ENCODE results near the gene DENND4A. TPM values are rescaled to one million over a fixed set of nuclear protein-coding genes. Genes with fewer than 3 reads are reported as not detected.

DENND4A gene
- total RNA-seq, 1 donor from 2014 or later, result 24.1 TPM

DNA sequence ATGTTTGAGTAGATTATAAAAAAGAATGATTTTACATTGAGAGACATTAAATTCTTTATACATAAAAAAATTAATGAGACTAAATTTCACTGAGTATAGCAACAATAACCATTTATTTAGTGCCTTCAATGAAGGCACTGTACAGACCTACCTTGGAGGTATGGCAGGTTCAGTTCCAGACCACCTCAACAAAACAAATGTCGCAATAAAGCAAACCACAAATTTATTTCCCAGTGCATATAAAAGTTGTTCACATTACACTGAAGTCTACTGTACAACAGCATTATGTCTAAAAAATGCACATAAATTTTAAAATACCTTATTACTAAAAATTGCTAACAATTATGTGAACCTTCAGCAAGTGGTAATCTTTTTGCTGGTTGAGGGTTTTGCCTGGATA, 111.5 kb downstream of the DENND4A start:
- no peak for DNase-seq (ENCODE audit: low spot score)

DNA sequence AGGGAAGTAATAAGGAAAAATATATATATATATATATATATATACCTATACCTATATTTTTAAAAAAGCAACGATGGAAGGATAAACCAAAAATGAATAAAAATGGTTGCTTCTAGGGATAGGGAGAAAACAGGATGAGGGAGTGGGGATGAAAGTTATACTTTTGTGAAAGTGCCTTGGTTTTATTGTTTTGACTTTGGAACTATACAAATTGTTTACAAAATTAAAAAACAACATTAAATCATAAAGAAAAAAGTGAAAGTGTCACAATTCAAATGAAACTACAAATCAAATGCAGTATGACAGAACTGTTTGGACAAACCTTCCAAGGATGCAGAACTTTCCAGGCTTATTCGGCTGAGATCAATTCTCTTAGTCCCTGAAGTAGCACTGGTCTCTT, 116.0 kb downstream of the DENND4A start:
- DNase-seq (ENCODE audit: low spot score), result no peak

DNA sequence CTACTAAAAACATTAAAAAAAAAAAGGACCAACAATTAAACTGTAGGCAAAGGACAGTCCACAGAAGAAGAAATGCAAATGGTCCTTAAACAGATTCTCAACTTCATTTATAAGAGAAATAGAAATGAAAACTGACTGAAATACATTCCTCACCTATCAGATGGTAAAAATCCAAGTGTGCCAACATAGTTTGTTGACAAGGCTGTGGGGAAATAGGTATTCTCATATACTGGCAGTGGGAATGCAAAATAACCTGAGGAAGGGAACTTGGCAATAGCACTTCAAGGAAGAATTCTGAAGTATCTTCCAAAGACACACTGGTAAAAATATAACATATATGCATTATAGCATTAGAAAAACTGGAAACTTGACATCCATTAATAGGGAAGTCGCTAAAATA, 116.5 kb downstream of the DENND4A start:
- DNase-seq (ENCODE audit: low spot score), result no peak

DNA sequence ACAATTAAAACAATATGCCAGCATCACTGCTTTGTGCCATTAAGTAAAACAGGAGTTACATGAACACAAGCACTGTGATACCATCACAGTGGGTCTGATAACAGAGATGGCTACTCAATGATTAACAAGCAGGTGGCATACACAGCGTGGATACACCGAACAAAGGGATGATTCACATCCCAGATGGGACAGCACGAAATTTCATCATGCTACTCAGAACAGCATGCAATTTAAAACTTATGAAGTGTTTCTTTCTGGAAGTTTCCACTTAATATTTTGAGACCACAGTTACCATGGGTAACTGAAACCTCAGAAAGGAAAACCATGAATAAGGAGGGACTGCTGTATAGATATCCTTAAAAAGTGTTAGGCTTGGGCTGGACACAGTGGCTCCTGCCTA, 125.8 kb downstream of the DENND4A start:
- no peak for DNase-seq (ENCODE audit: low spot score)

DNA sequence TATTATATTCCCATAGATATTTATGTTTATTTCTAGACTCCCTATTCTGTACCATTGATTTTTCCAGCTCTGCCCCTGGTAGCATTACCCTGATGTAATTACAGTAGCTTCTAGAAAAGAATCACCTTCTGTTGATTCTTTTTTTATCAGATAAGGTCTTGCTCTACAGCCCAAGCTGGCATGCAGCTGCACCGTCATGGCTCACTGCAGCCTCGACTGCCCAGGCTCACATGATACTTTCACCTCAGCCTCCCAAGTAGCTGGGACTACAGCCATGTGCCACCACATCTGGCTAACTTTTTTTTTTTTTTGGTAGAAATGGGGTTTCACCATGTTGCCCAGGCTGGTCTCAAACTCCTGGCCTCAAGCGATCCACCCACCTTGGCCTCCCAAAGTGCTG, 128.6 kb downstream of the DENND4A start:
- no peak for DNase-seq (ENCODE audit: low spot score)

DNA sequence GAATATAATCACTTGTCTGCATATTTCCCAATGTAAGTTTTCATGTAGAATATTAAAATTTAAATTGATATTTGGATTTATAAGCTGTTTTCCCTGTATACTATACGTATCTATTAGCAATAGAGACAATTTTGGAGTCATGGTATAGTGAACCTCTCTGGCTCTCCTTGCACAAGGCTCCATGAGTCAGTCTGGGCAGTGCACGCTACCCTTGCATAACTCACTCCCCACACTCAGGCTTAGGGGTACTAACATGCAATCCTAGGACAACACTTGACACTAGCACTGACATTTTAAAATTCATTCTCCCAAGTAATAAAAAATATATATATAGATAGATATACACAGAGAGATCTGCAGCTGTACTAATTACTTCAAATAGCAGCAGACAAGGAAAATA, 131.2 kb downstream of the DENND4A start:
- no peak for DNase-seq (ENCODE audit: low spot score)

DNA sequence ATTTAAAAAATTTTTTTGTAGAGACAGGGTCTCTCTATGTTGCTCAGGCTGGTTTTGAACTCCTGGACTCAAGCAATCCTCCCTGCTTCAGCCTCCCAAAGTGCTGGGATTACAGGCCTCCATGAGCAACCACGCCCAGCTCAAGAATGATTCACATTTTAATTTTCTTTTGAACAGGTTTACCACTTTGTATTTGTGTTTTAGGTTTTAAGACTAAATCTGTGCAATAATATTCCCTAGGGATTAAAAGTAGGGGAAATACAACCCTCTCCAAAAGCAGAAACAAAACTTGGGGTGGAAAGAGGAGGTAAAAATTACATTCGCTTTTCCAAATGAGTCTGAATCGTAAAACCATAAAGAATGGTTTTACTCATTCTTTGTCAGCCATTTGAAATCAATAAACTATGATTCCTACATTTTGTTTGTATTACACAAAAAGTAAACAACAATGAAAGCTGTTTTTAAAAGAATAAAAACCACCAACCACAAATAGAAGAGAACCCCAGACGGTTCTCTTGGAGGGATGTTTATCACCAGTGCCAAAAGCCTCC, 132.5 kb downstream of the DENND4A start:
- DNase-seq (ENCODE audit: low spot score), result no peak

DNA sequence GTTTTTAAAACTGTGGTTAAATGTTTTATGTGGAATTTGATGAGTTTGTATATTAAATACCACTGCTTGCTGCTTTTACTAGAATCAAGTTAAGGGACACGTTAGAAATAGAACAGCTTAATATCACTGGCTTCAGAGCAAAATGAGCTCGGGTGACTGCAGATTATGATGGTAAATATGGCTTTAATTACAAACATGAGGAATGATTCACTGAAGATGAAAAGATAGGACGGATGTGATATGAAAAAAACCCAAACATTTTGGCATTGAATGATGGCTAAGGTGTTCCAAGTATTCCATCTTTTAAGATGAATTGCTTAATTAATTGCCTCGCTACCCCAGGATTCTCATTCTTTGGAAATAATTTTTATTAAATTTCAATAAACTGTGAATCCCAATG, 136.6 kb downstream of the DENND4A start:
- DNase-seq (ENCODE audit: low spot score), result no peak

DNA sequence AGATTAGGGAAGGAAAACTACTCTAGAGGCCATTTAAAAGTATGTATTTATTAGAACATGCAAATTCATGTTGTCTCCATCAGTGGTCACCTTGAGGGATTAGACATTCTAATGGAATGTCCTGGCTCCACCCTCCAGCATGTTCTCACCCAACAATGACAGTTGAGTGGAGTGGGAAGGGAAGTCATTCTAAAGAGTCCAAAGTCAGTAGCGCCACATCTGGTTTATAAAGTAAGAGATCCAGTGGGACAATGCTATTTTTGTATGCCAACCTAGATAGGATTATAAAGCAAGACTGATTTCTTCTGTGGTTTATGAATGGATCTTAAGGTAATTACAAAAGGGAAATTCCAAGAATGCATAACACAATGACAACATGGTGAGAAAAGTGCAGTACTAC, 137.1 kb downstream of the DENND4A start:
- no peak for DNase-seq (ENCODE audit: low spot score)

DNA sequence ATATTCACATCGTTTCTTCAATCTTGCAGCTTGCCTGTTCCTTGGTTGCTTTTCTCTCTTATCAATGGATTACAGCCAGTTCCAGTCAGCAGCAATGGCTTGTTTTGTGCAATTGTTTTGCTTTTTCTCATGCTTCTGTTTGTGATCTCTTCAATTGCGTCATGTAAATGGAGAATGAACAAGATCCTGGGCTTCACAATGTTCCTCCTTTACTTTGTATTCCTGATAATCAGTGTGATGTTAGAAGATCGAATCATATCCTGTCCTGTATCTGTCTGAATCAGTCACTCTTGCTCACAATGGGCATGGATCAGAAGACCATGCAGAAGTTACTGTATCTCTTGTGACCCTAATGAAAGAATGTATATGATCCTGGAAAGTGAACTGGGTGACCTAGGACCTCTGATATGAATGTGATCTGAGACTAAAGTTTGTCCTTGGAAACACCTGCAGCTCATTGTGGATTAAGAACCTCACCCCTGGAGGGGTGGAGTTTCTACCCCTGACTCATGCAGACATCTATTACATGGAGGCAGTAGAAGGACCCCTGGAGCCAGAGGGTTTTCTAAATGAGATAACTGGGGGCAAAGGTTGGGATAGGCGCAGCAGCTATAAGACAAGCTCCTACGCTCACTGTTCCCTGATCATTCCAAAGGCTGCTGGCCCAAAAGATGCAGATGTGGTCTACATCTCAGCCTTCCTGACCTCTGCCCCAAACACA, 138.1 kb downstream of the DENND4A start:
- no peak for DNase-seq (ENCODE audit: low spot score)

DNA sequence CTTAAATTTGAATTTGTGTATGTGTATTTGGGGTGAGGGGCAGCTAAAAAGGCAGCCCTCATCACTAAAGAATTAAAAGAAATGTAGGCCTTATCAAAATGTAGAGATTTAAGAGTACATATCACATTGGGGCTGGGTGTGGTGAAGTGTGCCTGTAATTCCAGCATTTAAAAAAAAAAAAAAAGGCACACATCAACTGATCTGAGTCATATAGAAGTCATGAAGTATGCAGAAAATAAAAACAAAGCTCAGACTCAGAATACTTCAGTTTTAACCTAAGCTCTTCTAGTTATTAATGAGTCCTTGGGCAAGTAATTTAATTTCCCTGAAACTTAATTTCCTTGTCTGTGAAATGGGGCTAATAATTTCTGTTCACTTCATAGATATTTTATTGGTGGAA, 138.8 kb downstream of the DENND4A start:
- peak; percentile 10 for DNase-seq (ENCODE audit: low spot score)

DNA sequence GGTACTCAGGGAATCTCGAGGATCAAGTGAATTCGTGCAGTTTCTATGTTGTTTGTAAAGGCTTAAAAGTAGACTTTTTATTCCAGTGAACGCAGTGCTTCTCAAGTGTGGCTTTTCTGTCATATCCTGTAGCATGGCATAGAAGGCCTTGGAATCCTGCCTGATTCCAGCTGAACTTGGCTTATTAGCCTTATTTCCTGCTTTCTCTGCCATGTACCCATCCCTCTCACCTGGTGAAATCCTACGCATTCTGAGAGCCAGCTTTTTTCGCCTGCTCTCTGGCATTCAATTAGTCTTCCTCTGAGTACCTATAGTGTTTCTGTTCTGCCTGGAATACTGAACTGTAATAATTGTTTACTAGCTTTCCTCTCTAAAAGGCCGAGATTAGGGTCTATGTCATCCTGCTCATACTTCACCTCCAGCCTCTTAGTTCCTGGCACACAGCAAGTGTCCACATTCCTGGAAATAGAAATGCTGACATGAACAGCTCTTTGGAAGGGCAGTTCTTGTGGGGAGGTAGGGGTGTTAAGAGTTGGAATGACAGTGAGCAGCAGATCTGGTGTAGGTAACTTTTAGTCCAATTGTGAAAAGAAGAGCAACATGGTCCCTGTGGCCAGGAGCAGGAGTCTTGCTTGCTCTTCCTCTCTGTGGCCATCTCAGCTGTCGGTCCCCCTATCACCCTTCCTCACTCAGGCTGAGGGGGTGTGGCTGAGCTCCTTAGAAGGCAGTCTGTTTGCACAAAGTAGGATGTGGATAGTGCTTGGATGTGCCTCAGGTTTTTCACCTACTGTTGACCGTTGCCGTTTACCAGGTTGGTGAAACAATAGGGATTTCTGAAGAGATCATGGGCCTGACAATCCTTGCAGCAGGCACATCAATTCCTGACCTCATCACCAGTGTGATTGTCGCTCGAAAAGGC, 140.0 kb downstream of the DENND4A start:
- DNase-seq (ENCODE audit: low spot score), result no peak

DNA sequence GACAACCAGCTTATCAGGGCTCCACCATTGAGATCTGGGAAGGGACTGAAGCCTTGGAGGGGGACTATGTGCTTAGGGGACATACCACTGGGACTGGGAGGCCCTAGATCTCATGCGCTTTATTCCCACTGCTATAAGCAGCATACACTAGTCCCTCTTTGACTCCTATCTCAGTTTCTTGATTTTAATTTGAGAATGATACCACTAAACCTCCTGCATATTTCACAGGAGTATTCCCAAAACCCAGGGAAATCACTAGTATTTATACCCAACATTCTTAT, 141.1 kb downstream of the DENND4A start:
- no peak for DNase-seq (ENCODE audit: low spot score)

DNA sequence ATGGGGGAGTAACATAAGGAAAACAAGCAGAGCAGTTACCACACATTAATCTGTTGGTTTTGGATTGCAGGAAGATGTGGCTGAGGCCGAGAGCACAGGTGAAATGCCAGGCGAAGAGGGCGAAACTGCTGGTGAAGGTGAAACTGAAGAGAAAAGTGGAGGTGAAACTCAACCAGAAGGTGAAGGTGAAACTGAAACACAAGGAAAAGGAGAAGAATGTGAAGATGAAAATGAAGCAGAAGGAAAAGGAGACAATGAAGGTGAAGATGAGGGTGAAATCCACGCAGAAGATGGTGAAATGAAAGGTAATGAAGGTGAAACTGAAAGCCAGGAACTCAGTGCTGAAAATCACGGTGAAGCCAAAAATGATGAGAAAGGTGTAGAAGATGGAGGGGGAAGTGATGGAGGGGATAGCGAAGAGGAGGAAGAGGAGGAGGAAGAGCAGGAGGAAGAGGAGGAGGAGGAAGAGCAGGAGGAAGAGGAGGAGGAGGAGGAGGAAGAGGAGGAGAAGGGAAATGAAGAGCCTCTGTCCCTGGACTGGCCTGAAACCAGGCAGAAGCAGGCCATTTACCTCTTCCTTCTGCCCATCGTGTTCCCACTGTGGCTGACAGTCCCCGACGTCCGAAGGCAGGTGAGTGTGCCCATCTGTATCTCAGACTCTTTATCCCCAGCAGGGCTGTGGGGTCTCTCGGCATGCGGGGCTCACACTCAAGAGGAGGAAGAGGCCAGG, 141.6 kb downstream of the DENND4A start:
- DNase-seq (ENCODE audit: low spot score), result no peak

DNA sequence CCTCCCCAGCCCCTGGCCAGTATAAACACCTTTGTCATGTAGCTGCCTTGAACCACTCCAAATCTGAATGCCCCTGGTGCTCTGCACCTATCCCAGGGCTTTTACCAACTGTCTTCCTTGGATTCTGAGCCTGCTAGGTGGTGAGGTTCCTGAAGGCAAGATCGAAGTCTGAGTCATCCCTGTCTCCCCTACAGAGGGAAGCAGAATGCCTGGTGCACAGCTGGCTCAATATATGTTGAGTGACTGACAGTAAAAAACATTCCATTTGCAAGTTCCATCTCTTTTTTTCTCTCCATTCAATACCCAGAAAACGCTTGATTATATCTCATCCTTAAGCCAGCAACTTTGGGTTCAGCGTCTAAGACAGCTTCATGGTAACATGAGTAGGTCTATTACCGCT, 145.6 kb downstream of the DENND4A start:
- DNase-seq (ENCODE audit: low spot score), result no peak

DNA sequence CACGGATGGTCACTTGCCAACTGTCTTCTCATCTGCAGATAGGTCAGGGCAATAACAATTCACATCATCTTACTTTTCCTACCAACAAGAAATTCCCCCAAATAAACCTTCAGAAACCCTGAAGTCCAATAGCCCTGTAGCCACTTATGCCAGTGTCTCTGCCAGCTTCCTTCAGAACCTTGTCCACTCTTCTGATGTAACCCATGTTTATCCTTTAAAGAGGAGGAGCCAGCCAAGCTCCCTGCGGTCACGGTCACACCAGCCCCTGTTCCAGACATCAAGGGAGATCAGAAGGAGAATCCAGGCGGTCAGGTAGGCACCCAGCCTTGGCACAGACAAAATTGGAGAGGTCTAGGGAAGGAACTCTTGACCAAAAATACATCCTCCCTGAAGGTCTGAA, 146.7 kb downstream of the DENND4A start:
- no peak for DNase-seq (ENCODE audit: low spot score)

DNA sequence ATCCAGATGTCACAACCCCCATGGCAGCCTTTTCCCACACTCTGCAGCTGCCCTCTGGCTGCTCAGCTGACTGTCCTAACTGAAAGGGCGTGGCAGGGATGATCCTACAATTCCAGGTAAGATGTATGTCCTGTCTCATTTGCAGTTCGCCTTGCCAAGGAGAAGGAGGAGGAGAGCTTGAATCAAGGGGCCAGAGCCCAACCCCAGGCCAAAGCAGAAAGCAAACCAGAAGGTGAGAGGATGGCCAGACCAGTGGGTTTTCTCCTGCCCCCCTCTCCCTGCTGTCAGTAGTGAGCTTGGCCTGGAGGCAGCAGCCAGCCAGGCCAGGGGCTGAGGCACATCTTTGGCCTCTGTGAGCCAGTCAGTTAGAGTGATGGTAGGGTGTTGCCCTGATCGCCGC, 147.8 kb downstream of the DENND4A start:
- no peak for DNase-seq (ENCODE audit: low spot score)

DNA sequence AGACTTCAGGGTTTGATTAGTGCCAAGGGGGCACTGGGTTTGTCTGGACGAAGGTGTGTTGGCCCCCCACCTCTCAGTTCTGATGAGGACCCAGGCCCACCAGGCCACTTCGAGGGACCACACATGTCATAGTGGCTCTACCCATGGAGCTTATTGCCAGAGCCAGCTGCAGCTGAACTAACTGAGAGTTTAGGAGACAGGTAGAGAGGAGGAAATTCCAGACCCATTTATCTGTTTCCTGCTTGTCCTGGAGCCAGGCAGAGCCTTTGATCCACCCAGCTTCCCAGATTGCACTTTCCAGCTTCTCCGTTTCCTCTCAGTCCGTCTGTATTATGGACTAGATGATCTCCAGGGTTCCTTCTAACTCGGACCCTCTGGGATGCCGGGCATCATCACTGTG, 149.5 kb downstream of the DENND4A start:
- no peak for DNase-seq (ENCODE audit: low spot score)

DNA sequence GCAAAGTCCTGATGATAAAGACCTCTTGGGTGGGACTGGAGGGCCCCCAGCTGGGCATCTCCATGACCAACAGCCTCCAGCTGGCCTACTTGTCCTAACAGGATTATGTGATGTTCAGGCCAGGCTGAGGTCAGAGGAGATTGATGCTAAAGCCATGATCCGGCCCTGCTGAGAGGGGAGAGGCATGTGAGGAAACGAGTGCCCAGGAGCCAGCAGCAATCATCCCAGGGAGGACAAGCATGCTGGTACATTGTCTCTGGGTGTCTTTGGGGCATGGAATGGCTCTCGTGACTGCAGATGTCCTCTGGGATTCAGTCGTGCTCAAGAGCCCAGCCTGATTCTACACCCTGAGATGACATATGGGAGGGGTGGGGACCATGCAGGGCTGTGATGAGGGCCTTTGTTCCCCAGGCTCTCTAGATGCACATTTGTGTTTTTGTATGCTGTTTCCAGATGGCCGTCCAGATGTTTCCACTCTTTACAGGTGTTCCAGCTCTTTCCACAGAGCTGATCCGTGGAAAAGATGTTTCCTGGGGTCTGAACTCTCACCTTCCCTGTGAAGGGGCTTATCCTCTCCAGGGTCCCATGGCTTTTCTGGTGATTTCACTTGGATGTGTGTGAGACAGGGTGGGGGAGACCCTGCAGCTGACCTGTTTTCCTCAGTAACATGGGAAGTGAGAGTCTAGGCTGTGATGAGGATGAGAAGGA, 150.2 kb downstream of the DENND4A start:
- DNase-seq (ENCODE audit: low spot score), result no peak

DNA sequence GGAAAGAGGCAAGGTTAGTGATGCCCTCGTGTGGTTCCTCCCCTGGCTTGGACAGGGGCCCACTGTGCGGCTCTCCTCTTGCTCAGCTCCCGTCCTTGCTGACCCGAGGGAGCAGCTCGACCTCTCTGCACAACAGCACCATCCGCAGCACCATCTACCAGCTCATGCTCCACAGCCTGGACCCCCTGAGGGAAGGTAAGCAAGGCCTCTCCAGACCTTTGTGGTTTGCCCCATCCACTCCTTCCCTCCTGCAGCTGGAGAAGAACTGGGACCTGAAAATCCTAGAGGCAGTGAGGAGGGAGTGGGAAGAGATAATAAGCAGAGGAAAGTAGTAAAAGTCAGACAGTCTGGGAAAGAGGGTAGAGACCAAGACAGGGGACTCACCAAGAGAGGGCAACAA, 152.6 kb downstream of the DENND4A start:
- DNase-seq (ENCODE audit: low spot score), result no peak

DNA sequence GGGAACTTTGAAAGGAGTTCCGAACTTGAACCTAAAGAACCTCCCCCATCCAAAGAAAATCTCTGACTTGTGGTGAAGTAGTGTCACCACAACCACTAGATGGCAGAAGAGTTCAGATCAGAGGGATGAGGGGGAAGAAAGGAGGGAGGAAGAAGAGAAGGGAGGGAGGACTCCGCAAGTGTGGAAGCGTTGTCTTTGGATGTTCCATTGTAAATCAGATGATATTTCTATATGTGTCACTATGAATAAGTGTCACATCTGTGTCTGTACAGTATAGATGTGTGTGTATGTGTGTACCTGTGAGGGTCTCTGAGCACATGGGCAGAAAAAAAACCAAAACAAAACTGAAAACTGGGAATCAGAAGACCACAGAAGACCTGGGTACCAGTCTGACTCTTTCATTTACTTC, 153.4 kb downstream of the DENND4A start:
- peak; percentile 83 for DNase-seq (ENCODE audit: low spot score)

DNA sequence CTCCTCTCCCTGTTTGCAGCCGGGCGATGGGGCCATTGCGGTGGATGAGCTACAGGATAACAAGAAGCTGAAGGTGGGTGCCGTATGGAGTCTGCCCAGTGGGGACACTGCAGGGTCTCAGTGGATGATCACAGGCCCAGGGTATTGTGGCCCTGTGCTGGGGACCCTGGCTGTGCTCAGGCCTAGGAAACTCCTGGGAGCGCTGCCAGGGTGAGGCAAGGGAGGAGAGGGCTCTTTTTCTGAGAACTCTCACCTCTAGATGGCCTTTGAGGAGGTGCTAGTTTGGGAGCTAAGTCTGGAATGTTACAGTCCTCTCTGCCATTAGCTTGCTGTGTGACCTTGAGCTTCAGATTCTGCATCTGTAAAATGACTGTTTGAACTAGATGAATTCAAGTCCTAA, 154.0 kb downstream of the DENND4A start:
- DNase-seq (ENCODE audit: low spot score), result no peak
